GM18499 (cell line): ENCODE results near the gene ADAMTSL2.

Experiments used
- ATAC-seq: cut with Tn5 transposase; IDR thresholded peaks from one replicate; pipeline ENCODE4 v1.9.1; 2021; ENCODE audit warnings: moderate number of reproducible peaks; ENCODE audit not compliant: insufficient read depth, unreplicated experiment

Gene ADAMTSL2

DNA sequence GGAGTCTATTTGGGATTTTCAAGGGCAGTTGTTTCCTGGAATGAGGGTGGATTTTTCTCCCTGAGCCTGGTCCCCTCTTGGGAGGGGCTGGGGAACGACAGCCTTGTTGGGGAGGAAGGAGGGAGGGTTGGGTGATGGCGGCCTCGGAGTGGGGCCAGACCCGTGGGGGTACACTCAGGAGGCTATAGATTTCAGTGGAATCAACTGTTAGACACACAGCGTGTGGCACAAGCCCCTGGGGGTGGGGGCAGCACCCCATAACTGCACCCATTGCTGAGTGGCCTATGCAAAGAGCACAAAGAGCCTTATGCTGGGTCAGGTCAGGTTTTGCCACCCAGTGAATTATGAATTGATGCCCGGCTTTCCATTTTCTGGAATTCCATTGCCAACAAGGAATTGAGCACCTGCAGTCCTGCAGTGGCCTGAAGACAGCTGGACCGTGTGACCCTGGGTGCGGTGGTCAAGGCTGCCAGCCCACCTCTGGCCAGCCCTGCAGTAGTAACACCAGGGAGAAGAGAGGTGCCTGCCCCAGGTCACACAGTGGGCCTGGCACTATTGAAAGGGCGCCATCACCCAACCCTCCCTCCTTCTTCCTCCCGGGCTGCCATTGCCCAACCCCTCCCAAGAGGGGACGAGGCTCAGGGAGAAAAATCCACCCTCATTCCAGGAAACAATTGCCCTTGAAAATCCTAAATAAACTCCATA is 18.1 kb upstream of the ADAMTSL2 start:
- no peak for ATAC-seq

DNA sequence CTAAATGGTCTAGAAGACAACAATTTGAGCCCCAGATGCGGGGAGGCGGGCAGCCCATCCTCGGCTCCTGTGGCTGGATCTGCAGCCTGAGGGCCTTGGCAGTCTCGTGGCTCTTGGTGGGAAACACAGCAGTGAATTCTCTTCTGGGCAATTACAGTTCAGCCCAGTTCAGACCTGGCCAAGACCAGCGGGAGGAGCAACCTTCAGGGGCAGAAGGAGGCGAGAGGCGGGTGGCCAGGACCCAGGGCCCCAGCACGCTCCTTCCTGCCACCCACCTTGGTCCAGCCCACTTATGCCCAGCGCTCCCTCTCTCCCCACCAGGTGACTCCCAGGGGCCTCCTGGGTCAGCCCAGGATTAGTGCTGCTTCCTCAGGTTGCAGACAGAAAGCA is 17.5 kb upstream of the ADAMTSL2 start:
- no peak for ATAC-seq

DNA sequence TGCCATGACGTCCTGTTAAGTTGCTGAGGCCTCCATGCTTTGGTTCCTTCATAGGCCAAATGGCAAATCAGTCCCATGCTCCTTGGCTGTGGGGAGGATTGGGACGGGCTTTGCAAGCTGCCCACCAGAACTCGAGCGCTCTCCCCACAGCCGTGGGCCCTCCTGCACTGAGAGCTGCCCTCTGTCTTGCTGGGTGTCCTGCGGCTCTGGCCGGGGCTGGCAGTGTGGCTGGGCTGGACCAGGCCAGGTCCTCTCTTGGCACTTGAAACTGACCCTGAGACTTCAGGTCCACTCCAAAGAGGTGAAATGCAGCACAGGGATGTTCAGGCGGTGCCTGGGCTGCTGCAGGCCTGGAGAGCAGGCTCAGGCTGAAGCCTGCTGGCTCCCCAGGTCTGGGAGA is 16.8 kb upstream of the ADAMTSL2 start:
- no peak for ATAC-seq

DNA sequence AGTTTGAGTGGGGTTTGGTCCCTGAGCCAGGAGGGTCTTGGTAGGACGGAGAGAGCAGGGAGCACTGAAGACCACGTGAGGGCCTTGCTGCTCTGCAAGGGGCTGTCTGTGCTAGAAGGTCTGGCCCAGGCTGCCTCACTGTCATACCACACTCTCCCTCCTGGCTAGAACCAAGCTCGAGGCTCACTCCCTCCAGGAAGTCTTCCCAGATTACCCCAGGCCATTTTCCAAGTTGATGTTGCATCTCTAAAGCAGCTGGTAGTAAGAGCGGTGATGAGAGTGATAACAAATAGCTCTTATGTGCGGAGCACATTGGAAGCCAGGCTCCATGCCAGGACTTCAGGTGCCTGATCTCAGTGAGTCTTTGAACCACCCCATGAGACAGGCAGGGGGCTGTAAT is 16.3 kb upstream of the ADAMTSL2 start:
- ATAC-seq = no peak

DNA sequence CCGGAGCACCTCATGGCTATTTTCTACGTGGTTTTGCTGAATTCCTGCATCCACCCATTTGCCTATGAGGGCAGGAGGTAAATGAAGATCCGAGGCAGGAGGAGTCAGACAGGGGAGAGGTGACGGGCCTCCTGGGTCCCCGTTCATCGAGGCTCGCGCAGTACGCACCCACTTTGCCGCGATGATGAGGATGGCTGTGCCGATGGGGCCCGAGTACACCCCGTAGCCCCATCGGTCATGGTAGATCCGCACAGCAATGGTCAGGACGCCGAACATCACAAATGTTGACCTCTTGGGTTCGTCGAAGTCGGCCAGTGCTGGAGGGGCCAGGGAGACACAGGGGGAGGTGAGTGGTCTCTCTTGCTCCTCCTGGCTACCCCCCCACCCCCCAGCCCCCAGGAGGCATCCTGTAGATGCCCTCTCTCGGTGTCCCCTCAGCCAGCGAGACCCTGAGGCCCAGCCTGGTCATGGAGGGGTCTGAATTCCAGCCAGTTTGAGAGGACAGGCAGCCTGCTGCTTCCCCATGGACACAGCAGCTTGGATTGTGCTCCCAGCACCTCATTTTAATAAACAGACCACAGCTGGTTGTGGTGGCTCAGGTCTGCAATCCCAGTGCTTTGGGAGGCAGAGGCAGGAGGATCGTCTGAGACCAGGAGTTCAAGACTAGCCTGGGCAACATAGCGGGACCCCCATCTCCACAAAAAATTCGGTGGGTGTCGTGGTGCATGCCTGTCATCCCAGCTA is 15.6 kb upstream of the ADAMTSL2 start:
- no peak for ATAC-seq

DNA sequence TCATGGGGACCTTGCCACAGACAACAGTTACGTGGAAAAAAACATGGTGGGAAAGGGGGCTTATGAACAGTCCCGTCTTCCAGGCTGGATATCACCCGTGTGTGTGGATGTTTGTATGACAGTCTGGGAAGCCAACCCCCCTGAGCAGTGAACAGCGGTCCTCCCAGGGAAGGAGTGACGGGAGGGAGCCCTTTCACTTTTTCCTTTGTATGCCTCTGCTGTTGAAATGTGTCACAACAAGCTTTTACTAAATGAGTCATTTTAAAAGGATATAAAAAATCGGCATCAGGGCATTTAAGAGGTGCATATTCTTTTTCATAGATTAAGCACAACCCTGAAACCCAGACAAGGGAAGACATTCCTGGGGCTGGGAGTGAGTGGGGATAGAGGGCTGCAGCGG is 14.8 kb upstream of the ADAMTSL2 start:
- no peak for ATAC-seq

DNA sequence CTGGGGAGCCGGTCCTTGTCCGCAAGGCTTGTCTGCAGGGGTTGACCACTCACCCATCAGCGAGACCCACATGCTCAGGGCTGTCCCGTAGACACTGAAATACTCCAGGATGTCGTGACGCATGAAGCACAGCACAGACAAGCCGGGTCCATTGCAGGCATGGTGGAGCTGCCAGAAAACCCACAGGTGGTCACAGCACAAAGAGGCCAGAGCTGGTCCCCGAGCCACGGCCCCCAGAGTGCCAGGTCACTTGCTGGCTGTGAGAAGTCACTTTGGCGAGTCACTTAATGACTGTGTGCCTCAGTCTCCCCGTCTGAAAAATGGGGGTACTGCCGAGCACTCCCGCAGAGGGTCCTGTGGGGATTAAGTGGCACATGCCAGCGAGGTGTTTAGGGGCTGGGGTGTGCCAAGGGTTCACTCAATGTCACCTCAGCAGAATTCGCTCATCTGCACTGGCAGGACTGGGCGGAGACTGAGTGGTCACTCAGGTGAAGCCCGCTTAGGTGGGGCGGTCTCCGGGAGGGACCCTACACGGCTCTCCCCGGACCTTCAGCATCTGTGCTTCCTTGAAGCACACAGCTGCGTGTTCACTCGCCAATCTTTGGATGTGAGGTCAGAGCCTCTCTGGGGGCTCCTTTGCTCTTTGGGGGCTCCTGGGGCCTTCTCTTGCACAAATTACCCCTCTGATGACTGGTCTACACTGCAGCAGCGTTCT is 14.2 kb upstream of the ADAMTSL2 start:
- ATAC-seq = no peak

DNA sequence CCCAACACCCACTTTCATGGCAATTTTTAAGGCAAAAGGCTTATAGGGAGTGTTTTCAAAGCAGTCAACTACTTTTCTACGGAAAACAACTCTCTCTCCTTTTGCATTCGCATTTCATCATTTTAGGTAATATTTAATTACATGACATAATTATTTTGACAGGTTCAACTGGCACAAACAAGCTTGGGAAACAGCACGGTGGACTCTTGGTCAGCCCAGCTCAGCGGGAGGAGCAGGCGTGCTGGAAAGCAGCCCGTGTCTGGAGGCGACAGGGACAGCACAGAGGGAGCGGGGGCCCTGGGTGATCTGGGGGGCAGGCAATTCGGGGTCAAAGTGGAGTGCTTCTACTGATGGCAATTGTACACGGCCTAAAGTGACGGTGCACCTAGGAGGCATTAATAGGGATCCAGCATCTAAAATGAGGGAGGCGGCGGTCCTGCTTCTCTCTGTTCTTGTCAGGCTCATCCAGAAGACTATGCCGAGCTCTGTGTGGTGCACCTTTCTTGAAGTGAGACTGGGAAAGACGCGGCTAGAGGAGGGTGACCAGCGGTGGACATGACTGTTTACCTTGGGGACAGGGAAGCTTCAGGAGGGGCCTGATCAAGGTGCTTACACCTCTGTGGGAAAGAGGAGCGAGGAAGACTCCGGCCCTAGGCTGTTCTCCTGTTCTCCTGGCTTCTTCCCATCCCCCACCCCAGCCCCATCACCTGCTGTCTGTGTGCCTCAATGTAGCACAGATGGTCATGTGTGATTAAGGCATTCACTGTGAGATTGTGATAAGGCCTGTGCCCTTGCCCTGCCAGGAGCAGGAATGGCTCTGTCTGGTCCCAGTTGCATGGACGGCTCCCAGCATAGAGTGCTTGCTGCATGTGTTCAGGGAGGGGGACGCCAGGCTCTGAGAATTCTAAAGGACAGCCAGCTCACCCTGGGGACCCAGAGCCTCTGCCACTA is 13.1 kb upstream of the ADAMTSL2 start:
- no peak for ATAC-seq

DNA sequence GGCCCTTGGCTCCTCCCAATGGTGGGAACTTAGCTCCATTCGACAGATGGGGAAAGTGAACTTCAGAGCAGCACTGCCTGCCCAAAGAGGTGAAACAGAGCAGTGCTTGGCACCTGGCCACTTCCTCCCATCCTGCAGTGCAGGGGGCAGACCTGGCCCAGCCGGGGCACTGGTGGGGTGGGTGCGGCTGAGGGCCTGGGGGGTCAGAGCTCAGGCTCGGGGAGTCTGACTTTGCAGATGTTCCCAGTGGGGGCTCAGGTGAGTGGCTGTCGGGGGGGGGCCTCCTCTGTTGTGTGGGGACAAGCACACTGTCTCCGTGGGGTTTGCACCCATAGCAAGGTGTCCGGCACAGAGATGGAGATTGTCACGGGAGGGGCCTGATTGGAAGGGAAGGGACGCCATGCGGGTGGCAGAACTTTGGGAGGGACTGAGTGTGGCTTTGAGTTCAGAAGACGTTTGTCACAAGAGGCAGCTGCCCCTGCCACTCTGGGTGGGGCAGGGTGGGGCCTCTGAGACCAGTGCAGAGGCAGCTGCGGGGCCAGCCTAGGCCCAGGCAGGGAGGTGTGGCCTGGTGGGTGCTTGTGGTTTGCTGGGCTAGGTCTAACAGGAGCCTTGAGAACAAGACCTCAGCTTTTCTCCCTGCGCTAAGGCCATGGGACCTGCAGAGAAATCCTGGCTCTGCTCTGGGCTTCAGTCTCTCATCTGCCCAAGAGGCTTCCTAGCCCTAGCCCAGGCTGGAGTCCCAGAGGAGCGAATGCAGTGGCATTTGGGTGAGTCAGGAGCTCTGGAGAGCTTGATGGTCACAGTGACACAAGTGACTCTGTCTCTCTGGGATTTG is 12.2 kb upstream of the ADAMTSL2 start:
- ATAC-seq = no peak

DNA sequence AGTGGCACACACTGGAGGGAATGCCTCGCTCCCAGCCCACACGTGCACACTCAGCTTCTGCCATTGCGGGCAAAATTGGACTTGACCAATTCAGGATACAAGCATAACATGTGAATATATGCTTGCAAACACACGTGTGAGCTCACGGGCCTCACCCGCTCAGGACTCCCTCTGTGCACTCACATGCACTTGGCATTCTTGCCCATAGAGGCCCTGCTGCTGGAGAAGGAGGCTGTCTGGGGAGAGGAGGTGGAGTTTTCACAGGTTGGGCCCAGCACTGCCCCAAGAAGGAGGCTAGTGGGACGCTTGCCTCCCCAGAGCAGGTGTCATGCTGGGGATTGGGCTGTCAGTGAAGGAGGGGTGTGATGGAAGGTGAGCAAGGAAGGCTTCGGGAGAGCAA is 11.4 kb upstream of the ADAMTSL2 start:
- no peak for ATAC-seq

DNA sequence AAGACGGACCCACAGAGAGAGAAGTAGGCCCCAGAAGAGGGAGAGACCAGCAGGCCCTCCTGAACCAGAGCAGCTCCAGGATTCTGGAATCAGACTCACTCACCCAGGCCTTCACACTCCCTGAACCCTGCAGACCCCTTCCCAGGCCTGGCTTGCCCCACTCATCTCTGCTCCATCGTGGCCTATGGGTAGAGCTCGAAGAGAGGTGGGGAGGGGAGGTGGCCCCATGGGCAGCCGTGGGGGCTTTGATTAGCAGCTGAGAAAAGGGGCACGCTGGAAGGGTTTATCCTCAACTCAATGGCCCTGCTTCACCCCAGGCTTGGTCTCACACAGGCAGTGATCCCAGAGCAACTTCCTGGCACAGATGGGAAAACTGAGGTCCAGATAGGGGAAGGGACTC is 10.4 kb upstream of the ADAMTSL2 start:
- no peak for ATAC-seq

DNA sequence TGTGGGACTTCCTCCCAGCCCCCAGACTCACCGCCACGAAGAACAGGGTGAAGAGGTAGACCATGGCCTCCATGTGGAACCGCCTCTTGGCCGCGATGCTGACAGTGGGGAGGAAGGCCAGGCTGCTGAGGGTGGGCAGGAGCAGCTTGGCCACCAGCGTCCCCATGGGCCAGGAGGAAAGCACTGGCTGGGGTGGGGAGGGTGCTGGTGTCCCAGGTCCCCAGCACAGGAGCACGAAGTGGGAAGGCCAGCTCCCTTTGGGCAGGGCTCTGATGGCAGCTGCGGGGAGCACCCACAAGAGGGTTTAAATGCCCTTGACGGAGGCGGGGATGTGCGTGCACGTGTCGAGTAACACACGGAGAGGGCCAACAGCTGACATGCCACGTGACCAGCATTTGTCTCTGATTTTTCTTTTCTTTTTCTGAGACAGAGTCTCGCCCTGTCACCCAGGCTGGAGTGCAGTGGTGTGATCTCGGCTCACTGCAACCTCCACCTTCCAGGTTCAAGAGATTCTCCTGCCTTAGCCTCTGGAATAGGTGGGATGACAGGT is 9.8 kb upstream of the ADAMTSL2 start, which contains the start of gene MYMK:
Gene MYMK, minus strand, starts transcription at position 281 of the 550 bp plus-strand sequence. Its CDS starts 115 bp downstream, at position 166.
- no peak for ATAC-seq

DNA sequence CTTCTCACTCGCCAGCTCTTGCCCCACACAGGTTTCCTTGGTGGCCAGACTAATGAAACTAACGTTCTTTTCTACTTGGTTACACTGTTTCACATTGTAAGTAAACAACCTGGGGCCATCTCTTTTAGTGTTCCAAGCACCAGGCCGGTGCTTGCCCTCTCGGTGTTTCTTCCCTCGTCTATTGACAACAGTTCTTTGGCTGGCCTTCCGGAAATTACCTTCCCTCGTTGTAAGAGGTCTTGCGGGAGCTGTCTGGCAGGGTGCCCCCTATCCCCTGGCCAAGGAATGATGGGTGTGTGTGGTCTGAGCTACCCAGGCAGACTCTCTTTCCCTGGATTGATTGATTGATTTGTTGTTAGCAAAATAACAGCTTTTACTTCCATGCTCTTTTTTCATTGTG is 8.8 kb upstream of the ADAMTSL2 start:
- ATAC-seq = no peak

DNA sequence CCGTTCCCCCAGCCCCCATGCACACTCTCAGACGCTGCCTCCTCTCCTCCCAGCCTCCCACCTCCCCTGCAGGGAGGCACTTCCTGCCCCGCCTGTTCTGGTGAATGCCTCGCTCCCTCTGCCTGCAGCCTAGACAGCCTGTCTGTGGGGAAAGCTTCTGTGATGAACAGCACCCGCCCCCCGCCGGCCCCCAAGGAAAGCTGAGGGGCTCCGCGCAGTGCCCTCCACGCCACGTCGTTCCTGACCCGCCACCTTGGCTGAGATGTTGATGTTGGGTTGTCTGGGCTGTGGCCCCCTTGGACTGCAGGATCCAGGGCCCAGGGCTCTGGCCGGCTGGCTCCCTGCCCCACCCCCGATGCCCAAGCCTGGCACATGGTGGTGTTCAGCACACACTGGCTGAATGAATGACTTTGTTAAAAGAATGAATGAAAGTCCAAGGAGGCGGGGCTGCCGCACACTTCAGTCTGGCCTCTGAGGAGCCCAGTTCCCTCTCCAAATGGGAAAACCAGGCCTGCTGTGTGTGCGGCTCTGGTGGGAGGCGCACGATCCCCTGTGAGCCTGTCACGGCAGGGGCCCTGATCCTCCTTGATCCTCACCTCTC is 7.7 kb upstream of the ADAMTSL2 start:
- no peak for ATAC-seq

DNA sequence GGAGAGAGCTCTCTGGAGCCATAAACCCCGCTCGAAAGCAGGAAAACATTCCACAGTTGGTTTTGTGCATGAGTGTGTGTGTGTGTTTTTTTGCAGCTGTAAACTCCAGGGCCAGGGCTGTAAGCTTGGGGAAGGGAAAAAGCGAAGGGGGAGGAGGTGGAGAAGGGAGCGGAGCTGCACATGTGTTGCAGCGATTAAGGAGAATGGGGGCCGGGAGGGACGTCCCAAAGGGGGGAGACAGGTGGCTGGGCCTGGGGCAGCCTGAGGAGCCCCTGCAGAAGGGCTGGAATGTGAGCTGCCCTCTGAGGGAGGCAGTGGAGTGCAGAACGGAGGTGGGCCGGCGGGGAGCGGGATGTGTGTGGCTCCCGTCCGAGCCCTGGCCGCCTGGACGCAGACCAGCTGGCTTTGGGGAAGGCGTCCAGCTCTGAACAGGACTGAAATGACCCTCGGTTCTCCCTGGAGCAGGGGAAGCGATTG is 7.0 kb upstream of the ADAMTSL2 start:
- ATAC-seq = no peak

DNA sequence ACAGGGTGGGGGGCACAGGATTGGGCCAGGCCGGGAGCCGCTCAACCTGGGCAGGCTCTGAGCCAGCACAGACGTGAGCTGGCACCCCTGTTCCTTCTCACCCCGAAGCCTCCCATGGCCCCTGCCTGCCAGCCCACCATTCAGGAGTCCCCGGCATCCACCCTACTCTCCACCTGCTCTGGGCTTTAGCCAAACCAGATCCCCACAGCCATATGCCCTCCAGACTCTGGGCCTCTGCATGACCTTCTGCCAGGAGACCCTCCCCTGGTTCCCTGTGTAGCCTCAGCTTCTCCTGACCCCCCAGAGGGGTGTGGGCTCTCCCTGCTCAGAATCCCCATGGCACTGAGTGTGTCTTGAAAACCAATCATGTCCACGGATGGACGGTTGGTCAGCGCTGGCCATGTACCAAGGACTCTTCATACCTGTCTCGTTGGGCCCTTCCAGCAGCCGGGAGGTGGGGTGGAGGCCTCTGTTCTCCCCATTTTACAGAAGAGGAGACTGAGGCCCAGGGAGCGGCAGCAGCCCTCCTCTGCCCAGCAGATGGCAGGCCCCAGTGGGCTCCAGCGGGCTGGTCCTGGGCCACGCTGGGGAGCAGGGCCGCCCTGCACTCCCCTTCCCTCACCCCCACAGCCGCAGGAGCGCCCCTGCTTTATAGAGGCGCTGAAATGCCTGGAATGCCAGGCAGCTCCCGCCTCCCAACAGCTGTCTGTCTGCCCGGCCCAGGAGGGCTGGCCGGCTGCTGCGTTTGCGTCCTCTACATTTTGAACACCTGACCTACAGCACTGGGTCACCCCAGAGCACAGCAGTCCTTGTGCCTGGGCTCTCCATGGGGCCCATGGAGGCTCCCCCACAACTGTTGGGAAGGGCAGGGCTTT is 6.3 kb upstream of the ADAMTSL2 start:
- no peak for ATAC-seq

DNA sequence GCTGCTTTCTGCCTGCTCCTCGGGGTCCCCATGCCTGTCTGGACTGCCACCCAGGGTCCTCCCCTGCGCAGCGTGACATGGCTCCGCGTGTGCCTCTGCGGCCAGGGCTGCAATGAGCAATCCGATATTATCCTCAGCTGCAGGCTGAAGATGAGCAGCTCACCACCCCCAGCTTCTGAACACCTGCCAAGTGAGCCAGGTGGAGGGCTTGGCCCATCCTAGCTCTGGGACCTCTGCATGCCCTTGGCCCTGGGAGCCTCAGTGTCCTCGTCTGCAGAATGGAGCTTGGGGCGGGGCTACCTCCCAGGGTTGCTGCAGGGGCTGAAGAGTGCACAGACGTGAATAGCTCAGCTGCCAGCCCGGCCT is 5.6 kb upstream of the ADAMTSL2 start:
- no peak for ATAC-seq

DNA sequence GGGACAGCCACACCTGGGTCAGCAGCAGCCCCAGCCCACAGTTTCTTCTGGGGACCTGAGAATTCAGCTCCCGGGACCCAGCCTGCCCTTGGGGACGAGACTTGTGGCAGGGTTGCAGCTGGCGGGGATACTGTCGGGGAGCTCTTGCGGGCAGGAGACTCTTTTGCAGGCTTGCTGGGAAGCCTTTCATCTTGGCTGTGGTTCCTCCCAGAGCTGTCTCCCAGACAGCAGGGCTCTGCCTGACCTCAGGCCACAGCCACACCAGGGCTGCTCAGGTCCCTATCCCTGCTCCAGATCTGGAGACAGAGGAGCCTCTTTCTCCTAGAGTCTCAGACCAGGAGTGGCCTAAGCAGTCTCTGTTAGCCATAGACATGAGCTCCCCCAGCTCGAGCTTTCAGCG is 5.0 kb upstream of the ADAMTSL2 start:
- no peak for ATAC-seq
